GM19193 (cell line): ENCODE measurements around the gene MAPK8IP3.
A peak's percentile ranks its signal among the peaks of the same experiment; 100 is the strongest.

Source experiments
- POLR2A ChIP-seq: IDR thresholded peaks from 4 replicates; pipeline ENCODE4 v1.6.1; 2011; ENCODE audit not compliant: insufficient read depth, insufficient read length; ENCODE audit errors: extremely low read depth

The MAPK8IP3 gene

GRCh38 chr16:1769402-1770300 lies 63.7 kb downstream of the MAPK8IP3 start:
- no peak for TF ChIP-seq POLR2A

GRCh38 chr16:1770328-1771187 lies 64.6 kb downstream of the MAPK8IP3 start:
- peak; percentile 45 for TF ChIP-seq POLR2A

GRCh38 chr16:1771188-1771863 lies 65.3 kb downstream of the MAPK8IP3 start, which contains the start of gene NME3:
NME3 (minus strand) TSS chr16:1771543; CDS start chr16:1771534, 9 bp downstream.
- peak; percentile 42 for TF ChIP-seq POLR2A

GRCh38 chr16:1771864-1772361 lies 65.9 kb downstream of the MAPK8IP3 start:
- TF ChIP-seq POLR2A = no peak

- no peak for TF ChIP-seq POLR2A
Observed at GRCh38 chr16:1772362-1772907, 66.4 kb downstream of the MAPK8IP3 start, which contains the start of gene EME2. EME2 (plus strand) TSS chr16:1772810; CDS start chr16:1773228, 418 bp downstream.

- TF ChIP-seq POLR2A = peak; percentile 89
Observed at GRCh38 chr16:1772908-1773702, 67.1 kb downstream of the MAPK8IP3 start, which contains the start of gene MRPS34. MRPS34 (minus strand) TSS chr16:1773134; CDS start chr16:1773119, 15 bp downstream.

GRCh38 chr16:1773703-1774447 lies 67.9 kb downstream of the MAPK8IP3 start:
- no peak for TF ChIP-seq POLR2A

- TF ChIP-seq POLR2A = no peak
Observed at GRCh38 chr16:1774448-1774780, 68.4 kb downstream of the MAPK8IP3 start.

- no peak for TF ChIP-seq POLR2A
Observed at GRCh38 chr16:1775006-1775845, 69.2 kb downstream of the MAPK8IP3 start.

- no peak for TF ChIP-seq POLR2A
Observed at GRCh38 chr16:1775846-1776671, 70.1 kb downstream of the MAPK8IP3 start.

GRCh38 chr16:1776672-1776955 lies 70.6 kb downstream of the MAPK8IP3 start:
- no peak for TF ChIP-seq POLR2A
